ENCODE results near the gene NONO. TPM values are rescaled to one million over a fixed set of nuclear protein-coding genes. Genes with fewer than 3 reads are reported as not detected.
"Not testable (repeated sequence)": the region's sequence is repeated elsewhere in the genome, so short reads cannot be mapped to it uniquely, and the experiment has no call there.

The NONO gene
- total and polyA plus RNA-seq, 2 experiments from 2014 or later, result 164 to 298 TPM

DNA sequence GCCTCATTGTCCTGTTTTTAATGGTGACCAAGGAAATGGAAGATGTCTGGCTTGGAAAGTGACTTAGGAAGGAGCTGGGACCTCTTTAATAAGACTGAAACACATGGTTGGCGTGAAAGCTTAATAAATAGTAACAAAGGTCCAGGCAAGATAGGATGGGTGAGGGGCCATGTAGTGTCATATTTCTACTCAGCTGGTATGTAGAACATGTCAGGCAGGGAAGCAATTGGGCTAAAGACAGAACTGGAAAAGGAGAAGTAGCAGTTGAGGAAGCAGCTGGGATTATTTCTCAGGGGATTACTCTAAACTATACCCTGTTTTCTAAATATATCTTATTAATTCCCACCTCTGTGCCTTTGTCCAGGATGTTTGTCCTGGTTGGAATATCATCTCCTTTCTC is 36.7 kb downstream of the NONO start:
- no peak for DNase-seq
- TF ChIP-seq EZH2phosphoT487 (IDR thresholded peaks at IDR 0.05; ENCODE audit: insufficient read depth, low read depth), result no peak
- no peak for TF ChIP-seq EZH2 (IDR thresholded peaks at IDR 0.05; ENCODE audit: insufficient read depth, poor library complexity, severe bottlenecking)
- Histone ChIP-seq H3K4me3 (no peak overlapping the region), H3K9me3 (ENCODE audit: low read depth) (no peaks in the 10 kb centered on the region), H3F3A (ENCODE audit: insufficient read depth) (peaks cover 14% of the 10 kb centered on the region; the same call in 1 of the 2 replicates), H3K27me3 (replicated peaks; ENCODE audit: insufficient read depth) (no peaks in the 10 kb centered on the region), H3K9me2 (ENCODE audit: insufficient read depth) (no peaks in the 10 kb centered on the region), H4K20me1 (ENCODE audit: insufficient read depth) (no peaks in the 10 kb centered on the region), H2AFZ (no peak overlapping the region), H3K79me2 (ENCODE audit: insufficient read depth) (no peaks in the 10 kb centered on the region), H3K36me3 (ENCODE audit: low read depth) (no peaks in the 10 kb centered on the region), H3K4me2 (ENCODE audit: unreplicated experiment) (no peak overlapping the region), H3K27ac (no peak overlapping the region), H3K9ac (no peak overlapping the region), H3K4me1 (ENCODE audit: insufficient read depth) (peaks cover 13% of the 10 kb centered on the region)
- 100% methylated on average over 1 of the region's 1 CpG for WGBS, 2 experiments (ENCODE audit: low coverage in 1 of 2, low lambda C conversion rate in 2 of 2, missing lambda C conversion rate in 2 of 2)
- in situ Hi-C loops (cut with MboI), result no loop called here

GRCh38 chrX:71321731-71322130 is 38.3 kb downstream of the NONO start:
- Histone ChIP-seq H3K4me3 (no peak overlapping the region), H3K27ac (no peak overlapping the region), H2AFZ (no peak overlapping the region), H4K20me1 (ENCODE audit: insufficient read depth) (no peaks in the 10 kb centered on the region), H3K4me2 (ENCODE audit: unreplicated experiment) (no peak overlapping the region), H3K9me3 (ENCODE audit: low read depth) (no peaks in the 10 kb centered on the region), H3K9ac (no peak overlapping the region), H3K27me3 (replicated peaks; ENCODE audit: insufficient read depth) (no peaks in the 10 kb centered on the region), H3K36me3 (ENCODE audit: low read depth) (no peaks in the 10 kb centered on the region), H3F3A (ENCODE audit: insufficient read depth) (no peaks in the 10 kb centered on the region; the same call in 1 of the 2 replicates), H3K9me2 (ENCODE audit: insufficient read depth) (no peaks in the 10 kb centered on the region), H3K79me2 (ENCODE audit: insufficient read depth) (no peaks in the 10 kb centered on the region), H3K4me1 (ENCODE audit: insufficient read depth) (no peaks in the 10 kb centered on the region)
- DNase-seq, result no peak
- WGBS, 2 experiments (ENCODE audit: low coverage in 1 of 2, low lambda C conversion rate in 2 of 2, missing lambda C conversion rate in 2 of 2), result 100% methylated on average over 1 of the region's 1 CpG
- TF ChIP-seq EZH2phosphoT487 (IDR thresholded peaks at IDR 0.05; ENCODE audit: insufficient read depth, low read depth) (no peak), EZH2 (IDR thresholded peaks at IDR 0.05; ENCODE audit: insufficient read depth, poor library complexity, severe bottlenecking) (no peak)
- in situ Hi-C loops (cut with MboI), result no loop called here

- H3K9me2 ChIP-seq (ENCODE audit: insufficient read depth); H3K9me3 ChIP-seq (ENCODE audit: low read depth); H3F3A ChIP-seq (ENCODE audit: insufficient read depth); H3K27ac ChIP-seq; H3K4me3 ChIP-seq; in situ Hi-C loops (cut with MboI); H3K9ac ChIP-seq; H3K79me2 ChIP-seq (ENCODE audit: insufficient read depth); H4K20me1 ChIP-seq (ENCODE audit: insufficient read depth); H3K36me3 ChIP-seq (ENCODE audit: low read depth); H3K4me2 ChIP-seq (ENCODE audit: unreplicated experiment); H2AFZ ChIP-seq; H3K4me1 ChIP-seq (ENCODE audit: insufficient read depth); DNase-seq; H3K27me3 ChIP-seq (replicated peaks; ENCODE audit: insufficient read depth): not testable (repeated sequence)
- 98 to 99% methylated on average over 10 to 11 of the region's 11 CpGs for WGBS, 2 experiments (ENCODE audit: low coverage in 1 of 2, low lambda C conversion rate in 2 of 2, missing lambda C conversion rate in 2 of 2)
These were observed 41.0 kb downstream of the NONO start for GRCh38 chrX:71324452-71324851.

- in situ Hi-C loops (cut with MboI), result no loop called here
- WGBS, 2 experiments (ENCODE audit: low coverage in 1 of 2, low lambda C conversion rate in 2 of 2, missing lambda C conversion rate in 2 of 2), result 96 to 100% methylated on average over 3 of the region's 3 CpGs
- H3K27ac ChIP-seq, result no peak overlapping the region
These were observed 43.0 kb downstream of the NONO start for GRCh38 chrX:71326394-71326793.

DNA sequence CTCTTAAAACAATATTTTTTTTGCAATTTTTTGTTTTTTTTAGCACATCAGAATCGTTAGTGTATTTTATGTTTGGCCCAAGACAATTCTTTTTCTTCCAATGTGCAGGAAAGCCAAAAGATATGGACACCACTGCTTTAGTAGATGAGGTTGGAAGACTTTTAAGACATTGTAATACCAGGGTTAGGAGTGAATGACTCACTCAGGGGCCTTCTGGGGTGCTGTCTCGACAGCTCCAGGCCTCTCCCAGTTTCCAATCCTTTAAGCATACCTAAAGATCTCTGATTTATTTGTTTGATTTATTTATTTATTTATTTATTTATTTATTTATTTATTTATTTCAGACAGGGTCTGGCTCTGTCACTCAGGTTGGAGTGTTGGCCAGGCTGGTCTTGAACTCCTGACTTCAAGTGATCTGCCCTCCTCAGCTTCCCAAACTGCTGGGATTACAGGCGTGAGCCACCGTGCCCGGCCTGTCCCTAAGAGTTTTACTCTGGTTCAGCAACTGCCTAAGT is 65.8 kb downstream of the NONO start:
- H3K27me3 ChIP-seq (replicated peaks; ENCODE audit: insufficient read depth); H3K27ac ChIP-seq; H3K36me3 ChIP-seq (ENCODE audit: low read depth); in situ Hi-C loops (cut with MboI); H3K9me2 ChIP-seq (ENCODE audit: insufficient read depth); H2AFZ ChIP-seq; H3K9me3 ChIP-seq (ENCODE audit: low read depth); H3F3A ChIP-seq (ENCODE audit: insufficient read depth); H3K9ac ChIP-seq; H3K4me2 ChIP-seq (ENCODE audit: unreplicated experiment); H3K4me3 ChIP-seq; H3K79me2 ChIP-seq (ENCODE audit: insufficient read depth); H3K4me1 ChIP-seq (ENCODE audit: insufficient read depth); H4K20me1 ChIP-seq (ENCODE audit: insufficient read depth): not testable (repeated sequence)
- peak; percentile 18 for DNase-seq
- WGBS, 2 experiments (ENCODE audit: low coverage in 1 of 2, low lambda C conversion rate in 2 of 2, missing lambda C conversion rate in 2 of 2), result 89 to 90% methylated on average over 2 of the region's 5 CpGs

More at GRCh38 chrX:71326394-71326793, 43.0 kb downstream of the NONO start:
- no peaks in the 10 kb centered on the region for H3K27me3 ChIP-seq (replicated peaks; ENCODE audit: insufficient read depth)
- no peaks in the 10 kb centered on the region for H3K79me2 ChIP-seq (ENCODE audit: insufficient read depth)
- H3F3A ChIP-seq (ENCODE audit: insufficient read depth), result no peaks in the 10 kb centered on the region
- no peak overlapping the region for H3K9ac ChIP-seq
- no peaks in the 10 kb centered on the region for H3K36me3 ChIP-seq (ENCODE audit: low read depth)
- no peaks in the 10 kb centered on the region for H3K9me2 ChIP-seq (ENCODE audit: insufficient read depth)
- DNase-seq, result no peak
- H4K20me1 ChIP-seq (ENCODE audit: insufficient read depth), result no peaks in the 10 kb centered on the region
- H2AFZ ChIP-seq, result no peak overlapping the region
- H3K4me1 ChIP-seq (ENCODE audit: insufficient read depth), result no peaks in the 10 kb centered on the region
- no peak overlapping the region for H3K4me2 ChIP-seq (ENCODE audit: unreplicated experiment)
- no peak overlapping the region for H3K4me3 ChIP-seq
- no peaks in the 10 kb centered on the region for H3K9me3 ChIP-seq (ENCODE audit: low read depth)
- no peak for TF ChIP-seq EZH2phosphoT487 (IDR thresholded peaks at IDR 0.05; ENCODE audit: insufficient read depth, low read depth)

- H2AFZ ChIP-seq; in situ Hi-C loops (cut with MboI); H3K9ac ChIP-seq; H3K9me2 ChIP-seq (ENCODE audit: insufficient read depth); H3K27me3 ChIP-seq (replicated peaks; ENCODE audit: insufficient read depth); H3K79me2 ChIP-seq (ENCODE audit: insufficient read depth); H3K4me2 ChIP-seq (ENCODE audit: unreplicated experiment); H3K36me3 ChIP-seq (ENCODE audit: low read depth); H3K4me3 ChIP-seq; H3K4me1 ChIP-seq (ENCODE audit: insufficient read depth); H3K27ac ChIP-seq; H3F3A ChIP-seq (ENCODE audit: insufficient read depth); H4K20me1 ChIP-seq (ENCODE audit: insufficient read depth); DNase-seq; H3K9me3 ChIP-seq (ENCODE audit: low read depth): not testable (repeated sequence)
- 55% methylated on average over 2 of the region's 6 CpGs; no CpG with 5 or more reads in 1 of the 2 experiments for WGBS, 2 experiments (ENCODE audit: low coverage in 1 of 2, low lambda C conversion rate in 2 of 2, missing lambda C conversion rate in 2 of 2)
These were observed 66.4 kb downstream of the NONO start for GRCh38 chrX:71349867-71350266.
